Measurements from ENCODE around the gene SLIT3.

SLIT3 gene

DNA sequence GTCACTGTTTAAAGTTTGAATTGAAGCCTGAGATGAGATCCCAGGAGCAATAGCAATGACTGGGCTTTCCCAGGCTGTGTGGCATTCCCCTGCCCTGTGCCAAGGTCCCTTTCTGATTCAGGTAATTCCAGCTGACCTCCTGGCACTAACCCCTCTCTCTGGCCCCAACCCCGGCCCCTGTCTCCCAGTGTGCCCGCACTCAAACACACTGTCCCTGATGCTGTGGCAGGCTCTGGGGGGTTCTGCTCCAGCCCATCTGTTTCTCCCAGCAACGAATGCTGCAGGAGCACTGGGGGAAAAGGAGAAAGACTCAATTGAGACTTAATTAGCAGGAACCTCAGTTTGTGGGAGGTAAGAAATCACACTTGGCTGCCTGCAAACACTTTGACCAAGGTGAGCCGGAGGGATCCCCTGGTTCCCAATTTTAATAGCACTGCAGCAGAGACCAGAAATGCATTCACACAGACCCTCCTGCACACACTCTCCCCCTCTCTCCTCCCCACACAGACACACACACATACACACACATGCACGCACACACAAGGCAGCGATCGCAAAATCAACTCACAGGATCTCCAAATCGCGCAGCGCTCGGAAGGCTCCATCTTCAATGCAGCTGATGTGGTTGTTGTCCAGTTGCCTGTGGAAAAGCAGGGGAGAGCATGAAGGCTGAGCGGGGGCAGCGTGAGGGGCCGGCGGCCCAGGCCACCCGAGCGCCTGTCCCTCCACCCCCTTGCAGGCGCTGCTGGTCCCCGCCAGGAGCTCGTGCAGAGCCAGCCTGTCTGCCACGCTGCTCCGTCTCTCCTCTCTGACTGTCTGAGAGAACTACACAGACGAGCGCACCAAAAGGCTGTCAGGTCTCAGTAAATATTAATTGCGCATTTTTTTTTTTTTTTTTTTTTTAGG, 456.7 kb downstream of the SLIT3 start:
- TF ChIP-seq, protein P1, sequence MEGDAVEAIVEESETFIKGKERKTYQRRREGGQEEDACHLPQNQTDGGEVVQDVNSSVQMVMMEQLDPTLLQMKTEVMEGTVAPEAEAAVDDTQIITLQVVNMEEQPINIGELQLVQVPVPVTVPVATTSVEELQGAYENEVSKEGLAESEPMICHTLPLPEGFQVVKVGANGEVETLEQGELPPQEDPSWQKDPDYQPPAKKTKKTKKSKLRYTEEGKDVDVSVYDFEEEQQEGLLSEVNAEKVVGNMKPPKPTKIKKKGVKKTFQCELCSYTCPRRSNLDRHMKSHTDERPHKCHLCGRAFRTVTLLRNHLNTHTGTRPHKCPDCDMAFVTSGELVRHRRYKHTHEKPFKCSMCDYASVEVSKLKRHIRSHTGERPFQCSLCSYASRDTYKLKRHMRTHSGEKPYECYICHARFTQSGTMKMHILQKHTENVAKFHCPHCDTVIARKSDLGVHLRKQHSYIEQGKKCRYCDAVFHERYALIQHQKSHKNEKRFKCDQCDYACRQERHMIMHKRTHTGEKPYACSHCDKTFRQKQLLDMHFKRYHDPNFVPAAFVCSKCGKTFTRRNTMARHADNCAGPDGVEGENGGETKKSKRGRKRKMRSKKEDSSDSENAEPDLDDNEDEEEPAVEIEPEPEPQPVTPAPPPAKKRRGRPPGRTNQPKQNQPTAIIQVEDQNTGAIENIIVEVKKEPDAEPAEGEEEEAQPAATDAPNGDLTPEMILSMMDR (IDR thresholded peaks at IDR 0.05; ENCODE audit: low read length, missing control alignments) = no peak
- no peak for DNase-seq (ENCODE audit: low read depth)
- no peak overlapping the region for H3K4me3 ChIP-seq (replicated peaks; ENCODE audit: low read depth, low read length)

DNA sequence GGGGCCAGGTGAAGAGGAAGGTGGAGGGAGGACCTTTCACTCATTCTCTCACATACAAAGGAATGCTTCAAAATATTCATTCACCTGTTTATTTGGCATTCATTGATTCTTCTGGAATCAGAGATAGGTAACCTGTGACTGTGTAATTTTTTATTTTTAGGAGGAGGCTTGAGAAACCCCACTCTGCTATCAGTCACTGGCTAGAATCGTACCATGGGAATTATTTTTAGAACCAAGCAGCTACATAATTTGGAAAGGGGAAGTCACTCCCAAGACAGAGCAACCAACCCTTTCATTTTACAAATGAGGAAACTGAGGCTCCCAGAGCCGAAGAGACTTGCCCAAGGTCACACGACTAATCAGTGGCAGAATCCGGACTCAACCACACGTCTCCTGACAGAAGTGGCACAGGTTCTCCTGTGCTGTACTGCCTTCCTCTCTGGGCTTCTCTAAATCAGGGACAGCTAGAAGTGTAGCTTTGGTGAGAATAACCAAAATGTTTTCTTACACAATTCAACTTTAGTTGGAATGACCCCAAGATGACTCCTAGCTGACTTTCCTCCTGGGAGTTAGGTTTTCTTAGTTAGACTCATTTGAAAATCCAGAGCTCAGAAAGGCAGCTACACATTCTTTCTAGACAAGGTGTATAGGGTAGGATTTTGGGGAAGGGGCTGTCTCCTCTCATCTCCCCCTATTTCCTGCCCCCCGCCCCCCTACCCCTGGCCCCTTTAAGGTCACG, 457.5 kb downstream of the SLIT3 start:
- TF ChIP-seq, protein P1 (IDR thresholded peaks at IDR 0.05; ENCODE audit: low read length, missing control alignments) = no peak
- H3K4me3 ChIP-seq (replicated peaks; ENCODE audit: low read depth, low read length) = no peak overlapping the region
- peak; percentile 17 for DNase-seq (ENCODE audit: low read depth)

DNA sequence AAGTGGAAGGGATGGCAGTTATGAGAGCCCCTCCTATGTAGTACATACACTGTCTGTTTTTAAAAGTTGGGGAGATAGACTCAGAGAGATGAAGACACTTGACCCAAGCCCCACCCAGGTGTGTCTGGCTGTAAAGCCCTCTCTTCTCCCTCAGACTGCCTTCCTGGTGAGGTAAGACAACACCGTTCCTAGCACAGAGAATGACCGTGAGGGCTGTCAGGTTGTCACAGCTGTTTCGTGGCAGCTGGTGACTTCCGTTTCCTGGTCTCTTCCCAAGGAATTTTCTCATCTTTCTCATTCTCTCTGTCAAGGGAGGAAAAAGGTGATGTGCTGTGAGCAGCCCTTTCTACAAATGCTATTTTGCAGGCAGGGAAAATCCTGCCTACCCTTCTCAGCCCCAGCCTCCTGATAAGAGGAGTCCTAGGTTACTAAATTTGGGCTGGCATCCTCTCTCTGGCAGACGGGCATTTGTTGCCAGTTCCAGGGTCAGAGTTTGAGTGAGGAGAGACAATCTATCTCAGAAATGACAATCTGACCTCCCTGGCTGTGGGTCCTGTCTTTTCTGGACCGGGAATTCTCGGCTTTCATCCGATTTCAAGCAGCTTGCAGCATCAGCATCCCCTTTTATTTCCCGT, 458.3 kb downstream of the SLIT3 start:
- no peak overlapping the region for H3K4me3 ChIP-seq (replicated peaks; ENCODE audit: low read depth, low read length)
- no peak for DNase-seq (ENCODE audit: low read depth)
- TF ChIP-seq, protein P1 (IDR thresholded peaks at IDR 0.05; ENCODE audit: low read length, missing control alignments) = no peak

DNA sequence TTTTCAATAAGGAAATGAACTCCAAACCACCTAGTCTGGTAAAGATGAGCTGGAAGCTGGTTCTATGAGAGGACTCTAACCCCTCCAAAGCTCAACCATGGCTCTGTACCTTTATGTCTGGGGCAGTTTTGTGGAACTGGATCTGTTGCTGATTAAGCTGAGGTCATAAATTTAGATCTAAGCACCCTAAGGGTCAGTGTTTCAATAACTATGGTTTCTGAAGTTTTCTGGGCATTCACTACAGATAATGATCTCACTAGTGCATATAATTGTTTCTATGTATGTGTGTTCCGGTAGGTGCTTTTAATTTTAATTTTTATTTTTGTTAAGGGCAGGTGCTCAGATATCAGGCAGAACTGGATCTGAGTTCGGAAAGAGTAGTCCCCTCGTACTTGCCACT, 463.1 kb downstream of the SLIT3 start:
- H3K4me3 ChIP-seq (replicated peaks; ENCODE audit: low read depth, low read length) = no peak overlapping the region
- DNase-seq (ENCODE audit: low read depth) = no peak
- TF ChIP-seq, protein P1 (IDR thresholded peaks at IDR 0.05; ENCODE audit: low read length, missing control alignments) = no peak

DNA sequence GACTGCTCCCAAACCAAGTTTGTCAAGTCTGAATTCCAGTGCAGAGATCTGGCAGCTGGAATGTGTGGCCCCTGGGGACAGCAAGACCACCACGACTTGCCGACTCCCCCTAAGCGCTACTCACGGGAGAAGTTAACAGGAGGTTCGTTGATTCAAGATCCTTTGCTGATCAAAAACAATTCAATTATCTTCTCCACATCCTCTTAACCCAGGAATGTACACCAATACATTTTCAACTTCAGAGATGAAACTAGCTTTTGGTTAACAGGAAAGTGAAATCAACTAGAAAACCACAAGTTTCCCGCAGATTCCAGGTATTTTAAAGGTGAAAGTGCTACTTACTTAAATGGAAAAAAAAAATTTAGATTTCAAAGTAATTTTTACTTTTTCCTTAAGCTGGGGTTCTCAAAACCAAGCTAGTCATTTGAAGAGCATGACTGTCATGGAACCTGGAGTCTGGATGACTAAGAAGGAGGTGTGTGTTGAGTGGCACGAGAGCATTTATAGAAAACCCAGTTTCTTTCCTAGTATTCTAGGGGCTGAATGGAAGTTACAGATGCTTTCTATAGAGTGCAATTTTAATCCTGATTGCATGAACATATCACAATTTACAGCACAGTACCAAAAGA, 464.2 kb downstream of the SLIT3 start:
- TF ChIP-seq, protein P1 (IDR thresholded peaks at IDR 0.05; ENCODE audit: low read length, missing control alignments) = no peak
- H3K4me3 ChIP-seq (replicated peaks; ENCODE audit: low read depth, low read length) = no peak overlapping the region
- DNase-seq (ENCODE audit: low read depth) = no peak

DNA sequence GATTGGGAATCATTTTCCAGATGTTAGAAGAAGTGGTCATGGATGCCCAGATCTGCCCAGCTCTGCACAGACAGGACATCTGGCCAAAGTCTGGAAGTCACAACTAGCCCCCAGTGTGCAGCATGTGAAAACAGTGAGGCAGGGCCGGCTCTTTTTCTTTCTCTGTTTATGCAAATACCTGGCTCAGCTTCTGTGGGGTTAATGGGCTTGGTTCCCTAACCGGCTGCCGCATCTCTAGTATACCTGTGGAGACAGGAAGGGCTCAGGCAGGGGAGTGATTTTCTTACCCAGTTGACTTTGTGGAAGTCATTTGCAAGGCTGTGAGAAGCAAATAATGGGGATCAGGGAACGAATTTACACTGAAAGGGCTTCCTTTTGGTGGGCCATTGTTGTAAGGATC, 467.0 kb downstream of the SLIT3 start:
- TF ChIP-seq, protein P1 (IDR thresholded peaks at IDR 0.05; ENCODE audit: low read length, missing control alignments) = no peak
- H3K4me3 ChIP-seq (replicated peaks; ENCODE audit: low read depth, low read length) = no peak overlapping the region
- DNase-seq (ENCODE audit: low read depth) = no peak

Data from fibroblast of pulmonary artery (primary cell).